H9 (cell line): ENCODE results near the gene INPP5A. TPM values are rescaled to one million over a fixed set of nuclear protein-coding genes. Genes with fewer than 3 reads are reported as not detected.

Source experiments
- DNase-seq: peaks from one replicate; pipeline ENCODE4 v3.0.0-alpha.2; 2017
- H2AFZ ChIP-seq: one replicate; pipeline ENCODE4 v1.6.1; 2013; ENCODE audit warnings: mild to moderate bottlenecking, low read length, control low read depth, moderate library complexity
- H2AK5ac ChIP-seq: 2 replicates; pipeline ENCODE4 v1.6.1; 2013; ENCODE audit warnings: low read length, control low read depth, mixed read lengths; ENCODE audit not compliant: insufficient read length
- H2BK120ac ChIP-seq: one replicate; pipeline ENCODE4 v1.6.1; 2013; ENCODE audit warnings: low read depth, mild to moderate bottlenecking, low read length, control low read depth, inconsistent platforms; ENCODE audit not compliant: poor library complexity, severe bottlenecking
- H2BK12ac ChIP-seq: 2 replicates; pipeline ENCODE4 v1.6.1; 2013; ENCODE audit warnings: low read length, control low read depth, mixed read lengths, low read depth; ENCODE audit not compliant: insufficient read length
- H2BK15ac ChIP-seq: 2 replicates; pipeline ENCODE4 v1.6.1; 2013; ENCODE audit warnings: low read depth, low read length, control low read depth
- H2BK20ac ChIP-seq: one replicate; pipeline ENCODE4 v1.6.1; 2013; ENCODE audit warnings: low read depth, mild to moderate bottlenecking, low read length, control low read depth, inconsistent platforms; ENCODE audit not compliant: poor library complexity, severe bottlenecking
- H2BK5ac ChIP-seq: 2 replicates; pipeline ENCODE4 v1.6.1; 2013; ENCODE audit warnings: low read length, control low read depth, mixed read lengths; ENCODE audit not compliant: insufficient read length
- H3K14ac ChIP-seq: 2 replicates; pipeline ENCODE4 v1.6.1; 2013; ENCODE audit warnings: low read length, control low read depth; ENCODE audit not compliant: insufficient read depth
- H3K18ac ChIP-seq: 2 replicates; pipeline ENCODE4 v1.6.1; 2013; ENCODE audit warnings: low read depth, mild to moderate bottlenecking, mixed read lengths, low read length, control low read depth; ENCODE audit not compliant: insufficient read length
- H3K23ac ChIP-seq: 2 replicates; pipeline ENCODE4 v1.6.1; 2013; ENCODE audit warnings: low read length, control low read depth, mixed read lengths, low read depth; ENCODE audit not compliant: insufficient read length
- H3K23me2 ChIP-seq: 2 replicates; pipeline ENCODE4 v1.6.1; 2013; ENCODE audit warnings: low read depth, mild to moderate bottlenecking, mixed read lengths, low read length, control low read depth; ENCODE audit not compliant: insufficient read length, poor library complexity, severe bottlenecking
- H3K27ac ChIP-seq: 2 replicates; pipeline ENCODE4 v1.5.1; 2013; ENCODE audit warnings: low read length, control low read depth, mixed read lengths, low read depth; ENCODE audit not compliant: insufficient read length
- H3K27me3 ChIP-seq: 2 replicates; pipeline ENCODE4 v1.6.1; 2013; ENCODE audit warnings: low read length, control low read depth, inconsistent platforms; ENCODE audit not compliant: insufficient read depth
- H3K4ac ChIP-seq: 2 replicates; pipeline ENCODE4 v1.6.1; 2013; ENCODE audit warnings: low read depth, mild to moderate bottlenecking, control low read depth, inconsistent platforms, low read length, moderate library complexity
- H3K4me1 ChIP-seq: 2 replicates; pipeline ENCODE4 v1.6.1; 2013; ENCODE audit warnings: low read length, control low read depth, inconsistent platforms; ENCODE audit not compliant: insufficient read depth
- H3K4me2 ChIP-seq: 2 replicates; pipeline ENCODE4 v1.6.1; 2013; ENCODE audit warnings: low read length, control low read depth, mixed read lengths; ENCODE audit not compliant: insufficient read length, insufficient read depth
- H3K56ac ChIP-seq: 2 replicates; pipeline ENCODE4 v1.6.1; 2013; ENCODE audit warnings: low read depth, mild to moderate bottlenecking, mixed read lengths, low read length, control low read depth; ENCODE audit not compliant: insufficient read length
- H3K79me1 ChIP-seq: 2 replicates; pipeline ENCODE4 v1.6.1; 2013; ENCODE audit warnings: low read depth, mild to moderate bottlenecking, moderate library complexity, low read length, control low read depth, inconsistent platforms; ENCODE audit not compliant: insufficient read depth, poor library complexity, severe bottlenecking
- H3K79me2 ChIP-seq: 2 replicates; pipeline ENCODE4 v1.6.1; 2013; ENCODE audit warnings: low read length, control low read depth, inconsistent platforms; ENCODE audit not compliant: insufficient read depth
- H3K9ac ChIP-seq: 2 replicates; pipeline ENCODE4 v1.6.1; 2013; ENCODE audit warnings: low read length, control low read depth, mixed read lengths; ENCODE audit not compliant: insufficient read length; ENCODE audit errors: extremely low read depth
- H3K9me3 ChIP-seq: one replicate; pipeline ENCODE4 v1.6.1; 2013; ENCODE audit warnings: low read depth, low read length, inconsistent platforms; ENCODE audit not compliant: control insufficient read depth
- H3T11ph ChIP-seq: one replicate; pipeline ENCODE4 v1.6.1; 2013; ENCODE audit warnings: mild to moderate bottlenecking, low read length, control low read depth, inconsistent platforms
- H4K20me1 ChIP-seq: one replicate; pipeline ENCODE4 v1.6.1; 2013; ENCODE audit not compliant: control insufficient read depth, insufficient read length, insufficient read depth
- H4K5ac ChIP-seq: 2 replicates; pipeline ENCODE4 v1.6.1; 2013; ENCODE audit warnings: low read depth, mild to moderate bottlenecking, mixed read lengths, low read length, control low read depth; ENCODE audit not compliant: insufficient read length
- H4K8ac ChIP-seq: replicated peaks from 2 replicates; pipeline ENCODE4 v1.6.1; 2013; ENCODE audit warnings: low read length, control low read depth, mixed read lengths, low read depth; ENCODE audit not compliant: insufficient read length
- H4K91ac ChIP-seq: 2 replicates; pipeline ENCODE4 v1.6.1; 2013; ENCODE audit warnings: low read depth, mild to moderate bottlenecking, moderate library complexity, mixed read lengths, low read length, control low read depth; ENCODE audit not compliant: insufficient read length
- H3K27ac Mint-ChIP-seq, 3 experiments: 2 replicates in 2 of 3; 3 replicates in 1 of 3; pipeline ENCODE4 v1.8.0; 2020 to 2021; ENCODE audit warnings: mixed read lengths in 3 of 3, mild to moderate bottlenecking in 1 of 3, moderate library complexity in 1 of 3
- H3K27me3 Mint-ChIP-seq: 2 replicates; pipeline ENCODE4 v1.8.0; 2021; ENCODE audit warnings: low read depth, mild to moderate bottlenecking, moderate library complexity, mixed read lengths
- H3K36me3 Mint-ChIP-seq, 3 experiments: 2 replicates in 2 of 3; 3 replicates in 1 of 3; pipeline ENCODE4 v1.8.0; 2020 to 2021; ENCODE audit warnings: low read depth in 3 of 3, mixed read lengths in 3 of 3; ENCODE audit not compliant: insufficient read depth in 1 of 3
- H3K4me1 Mint-ChIP-seq, 2 experiments: 2 replicates each; pipeline ENCODE4 v1.8.0; 2020; ENCODE audit warnings: mixed read lengths in 2 of 2
- H3K4me3 Mint-ChIP-seq, 2 experiments: 2 replicates in 1 of 2; 3 replicates in 1 of 2; pipeline ENCODE4 v1.8.0; 2020 to 2021; ENCODE audit warnings: mild to moderate bottlenecking in 2 of 2, mixed read lengths in 2 of 2, moderate library complexity in 1 of 2
- H3K9me3 Mint-ChIP-seq, 2 experiments: 2 replicates in 1 of 2; 3 replicates in 1 of 2; pipeline ENCODE4 v1.8.0; 2020; ENCODE audit warnings: mild to moderate bottlenecking in 2 of 2, mixed read lengths in 2 of 2, moderate library complexity in 1 of 2
- WGBS: extraction: QIAGEN DNeasy Blood & Tissue Kit; methylation state at CpG from one replicate; pipeline ENCODE4 v1.1.7; 2013; ENCODE audit warnings: missing lambda C conversion rate, low lambda C conversion rate, mixed read lengths; ENCODE audit not compliant: insufficient read length; ENCODE audit errors: extremely low coverage; 5-methylcytosine and 5-hydroxymethylcytosine counted together
- total RNA-seq: library from RNA; stranded (reverse); gene quantifications from 2 replicates; pipeline ENCODE4 v1.2.1, GENCODE V29; 2021
- TF ChIP-seq, protein P1 (sequence below): fragments of 200-600 bp; sonication (generic); conservative IDR thresholded peaks from 3 replicates; pipeline ENCODE4 v1.8.0; 2021; ENCODE audit warnings: antibody characterized with exemption, mild to moderate bottlenecking

The INPP5A gene
- total RNA-seq, 1 experiment from 2014 or later, result 17.7 TPM

- Histone ChIP-seq H3K27me3 (no peaks in the 10 kb centered on the region), H2AK5ac (no peak overlapping the region), H3K4me2 (no peak overlapping the region), H3K79me1 (no peaks in the 10 kb centered on the region), H3K9ac (no peak overlapping the region), H3K9me3 (no peaks in the 10 kb centered on the region), H3K23ac (no peak overlapping the region), H3K56ac (no peak overlapping the region), H4K91ac (no peak overlapping the region), H3K4ac (no peak overlapping the region), H4K8ac (no peak overlapping the region), H2BK15ac (no peak overlapping the region), H2BK5ac (no peak overlapping the region), H3T11ph (no peak overlapping the region), H2BK20ac (no peak overlapping the region), H2BK12ac (no peak overlapping the region), H3K79me2 (no peaks in the 10 kb centered on the region), H2AFZ (no peak overlapping the region), H2BK120ac (no peak overlapping the region), H3K23me2 (no peaks in the 10 kb centered on the region), H4K5ac (no peak overlapping the region), H3K27ac (no peak overlapping the region), H3K18ac (no peak overlapping the region), H4K20me1 (no peaks in the 10 kb centered on the region), H3K4me1 (no peaks in the 10 kb centered on the region), H3K14ac (no peak overlapping the region; the same call in 1 of the 2 replicates)
- Mint-ChIP-seq H3K27me3 (peaks cover 20% of the 10 kb centered on the region), H3K4me1 (no peaks in the 10 kb centered on the region), H3K4me3 (no peak overlapping the region), H3K9me3 (peaks cover 3 to 6% of the 10 kb centered on the region in 2 experiments; a peak in 3 of 5 replicates), H3K27ac (peak overlapping the region in 1 of 3 experiments; percentile 25; a peak in 1 of 7 replicates), H3K36me3 (no peaks in the 10 kb centered on the region; a peak in 1 of 7 replicates)
- TF ChIP-seq, protein P1, sequence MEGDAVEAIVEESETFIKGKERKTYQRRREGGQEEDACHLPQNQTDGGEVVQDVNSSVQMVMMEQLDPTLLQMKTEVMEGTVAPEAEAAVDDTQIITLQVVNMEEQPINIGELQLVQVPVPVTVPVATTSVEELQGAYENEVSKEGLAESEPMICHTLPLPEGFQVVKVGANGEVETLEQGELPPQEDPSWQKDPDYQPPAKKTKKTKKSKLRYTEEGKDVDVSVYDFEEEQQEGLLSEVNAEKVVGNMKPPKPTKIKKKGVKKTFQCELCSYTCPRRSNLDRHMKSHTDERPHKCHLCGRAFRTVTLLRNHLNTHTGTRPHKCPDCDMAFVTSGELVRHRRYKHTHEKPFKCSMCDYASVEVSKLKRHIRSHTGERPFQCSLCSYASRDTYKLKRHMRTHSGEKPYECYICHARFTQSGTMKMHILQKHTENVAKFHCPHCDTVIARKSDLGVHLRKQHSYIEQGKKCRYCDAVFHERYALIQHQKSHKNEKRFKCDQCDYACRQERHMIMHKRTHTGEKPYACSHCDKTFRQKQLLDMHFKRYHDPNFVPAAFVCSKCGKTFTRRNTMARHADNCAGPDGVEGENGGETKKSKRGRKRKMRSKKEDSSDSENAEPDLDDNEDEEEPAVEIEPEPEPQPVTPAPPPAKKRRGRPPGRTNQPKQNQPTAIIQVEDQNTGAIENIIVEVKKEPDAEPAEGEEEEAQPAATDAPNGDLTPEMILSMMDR, result no peak
- no CpG with 5 or more reads among the region's 16 CpGs for WGBS
- DNase-seq, result peak; percentile 21
These were observed 43.8 kb upstream of the INPP5A start for GRCh38 chr10:132493756-132494290.
